ENCODE measurements around the gene PPP1R11. TPM values are rescaled to one million over a fixed set of nuclear protein-coding genes. Genes with fewer than 3 reads are reported as not detected.
"Not testable (repeated sequence)": the region's sequence is repeated elsewhere in the genome, so short reads cannot be mapped to it uniquely, and the experiment has no call there.

PPP1R11 gene
- total RNA-seq, 1 experiment from 2014 or later, result 43.5 TPM

DNA sequence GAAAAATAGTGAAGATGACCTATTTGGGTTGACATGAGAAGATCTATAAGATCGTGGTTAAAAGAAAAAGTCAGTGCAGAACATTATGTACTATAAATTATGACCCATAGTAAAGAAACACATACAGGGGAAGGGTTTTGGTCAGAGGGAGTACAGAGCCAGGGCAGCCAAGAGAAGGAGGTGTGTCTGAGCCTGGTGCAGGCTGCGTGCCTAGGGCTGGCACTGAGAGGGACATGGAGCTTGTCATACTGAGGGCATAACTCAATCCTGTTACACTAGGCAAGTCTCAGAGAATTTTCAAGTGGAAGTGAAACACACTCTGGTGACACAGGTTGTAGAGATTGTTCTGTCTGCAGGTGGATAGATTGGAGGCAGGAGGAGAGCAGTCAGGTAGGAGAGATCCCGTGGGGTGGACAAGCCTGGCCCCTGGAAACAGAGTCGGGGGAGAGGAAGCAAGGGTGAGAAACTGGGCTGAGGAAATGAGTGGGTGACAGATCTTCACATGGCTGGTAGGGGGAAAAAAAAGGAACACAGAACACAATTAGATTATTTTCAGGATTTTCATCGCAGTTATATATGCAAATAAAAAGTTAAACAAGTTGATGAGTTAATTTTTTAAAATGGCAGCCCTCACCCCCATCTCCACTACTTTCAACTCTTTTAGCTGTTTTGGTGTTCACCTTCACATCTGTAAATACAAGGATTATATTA, 27.1 kb downstream of the PPP1R11 start:
- no peak for DNase-seq (ENCODE audit: low read depth)

DNA sequence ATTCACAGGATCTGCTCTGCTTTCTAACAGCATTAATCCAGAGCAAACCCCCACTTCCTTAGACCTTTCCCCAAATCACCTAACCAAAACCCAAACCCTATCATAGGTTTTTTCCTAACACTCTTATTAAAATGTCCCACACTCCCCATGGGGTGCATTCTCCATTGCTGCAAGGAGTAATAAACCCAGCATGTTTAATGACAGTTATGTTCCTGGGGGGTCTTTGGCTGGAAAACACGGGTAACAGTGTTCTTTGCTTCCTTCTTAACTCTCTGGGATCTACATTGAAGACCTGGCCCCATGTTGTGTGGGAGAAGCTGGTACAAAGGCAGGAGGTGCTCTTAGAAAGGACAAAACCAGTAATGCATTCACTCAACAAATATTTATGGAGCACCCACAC, 29.8 kb downstream of the PPP1R11 start:
- DNase-seq (ENCODE audit: low read depth), result no peak

DNA sequence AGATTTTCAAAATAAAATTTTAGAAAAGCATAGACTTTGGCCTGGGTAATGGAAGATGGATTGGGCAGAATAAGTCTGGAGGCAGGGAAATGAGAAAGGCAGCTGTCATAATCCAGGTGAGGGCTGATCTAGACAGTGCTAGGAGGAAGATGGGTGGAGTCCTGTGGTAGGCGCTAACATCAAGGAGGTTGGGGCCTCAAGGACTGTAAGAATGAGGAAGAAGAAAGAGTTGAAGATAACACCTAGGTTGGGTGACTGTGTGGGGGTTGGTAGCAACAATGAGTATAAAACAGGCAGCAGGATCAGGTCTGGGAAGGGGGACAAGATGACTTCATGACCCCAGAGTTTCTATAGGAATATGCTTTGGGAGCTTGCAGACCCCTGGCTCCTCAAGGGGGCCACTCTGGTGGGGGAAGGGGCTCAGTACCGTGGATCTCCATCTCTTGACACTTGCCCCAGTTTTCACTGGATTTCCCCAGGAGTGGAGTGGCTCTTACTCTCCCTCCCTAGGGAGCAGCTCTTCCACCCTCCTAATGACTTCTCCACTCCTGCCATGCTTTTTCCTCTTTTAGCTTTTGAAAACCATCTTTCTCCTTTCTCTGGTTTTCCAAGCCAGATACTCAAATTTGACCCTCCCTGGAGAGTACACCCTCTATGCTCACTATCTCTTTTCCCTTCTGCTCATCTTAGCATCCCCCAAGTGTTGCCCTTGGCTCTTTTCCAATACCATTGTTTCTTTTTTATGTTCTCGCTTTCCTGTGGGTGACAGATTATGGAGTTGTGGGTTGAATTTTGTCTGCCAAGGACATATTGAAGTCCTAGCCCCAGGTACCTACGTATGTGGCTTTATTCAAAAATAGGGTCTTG, 31.1 kb downstream of the PPP1R11 start:
- DNase-seq (ENCODE audit: low read depth), result no peak

DNA sequence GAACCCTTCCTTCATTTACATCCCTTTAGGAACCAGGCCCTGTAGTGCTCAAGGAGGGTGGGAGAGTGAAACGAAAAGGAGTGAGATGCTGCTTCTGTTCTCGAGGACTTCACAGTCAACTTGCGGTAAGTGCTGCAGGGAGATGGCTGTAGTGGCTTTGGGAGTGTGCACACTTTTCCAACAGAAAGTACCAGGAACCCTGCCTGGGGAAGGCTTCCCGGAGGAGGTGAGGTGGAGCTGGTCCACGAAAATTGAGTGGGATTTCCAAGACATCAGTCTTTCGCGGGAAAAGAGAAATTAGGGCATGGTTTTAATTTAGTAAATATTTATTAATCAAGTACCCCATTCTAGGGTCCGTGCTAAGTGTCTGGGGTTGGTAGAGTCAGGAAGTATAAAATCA, 33.2 kb downstream of the PPP1R11 start:
- DNase-seq (ENCODE audit: low read depth), result no peak

DNA sequence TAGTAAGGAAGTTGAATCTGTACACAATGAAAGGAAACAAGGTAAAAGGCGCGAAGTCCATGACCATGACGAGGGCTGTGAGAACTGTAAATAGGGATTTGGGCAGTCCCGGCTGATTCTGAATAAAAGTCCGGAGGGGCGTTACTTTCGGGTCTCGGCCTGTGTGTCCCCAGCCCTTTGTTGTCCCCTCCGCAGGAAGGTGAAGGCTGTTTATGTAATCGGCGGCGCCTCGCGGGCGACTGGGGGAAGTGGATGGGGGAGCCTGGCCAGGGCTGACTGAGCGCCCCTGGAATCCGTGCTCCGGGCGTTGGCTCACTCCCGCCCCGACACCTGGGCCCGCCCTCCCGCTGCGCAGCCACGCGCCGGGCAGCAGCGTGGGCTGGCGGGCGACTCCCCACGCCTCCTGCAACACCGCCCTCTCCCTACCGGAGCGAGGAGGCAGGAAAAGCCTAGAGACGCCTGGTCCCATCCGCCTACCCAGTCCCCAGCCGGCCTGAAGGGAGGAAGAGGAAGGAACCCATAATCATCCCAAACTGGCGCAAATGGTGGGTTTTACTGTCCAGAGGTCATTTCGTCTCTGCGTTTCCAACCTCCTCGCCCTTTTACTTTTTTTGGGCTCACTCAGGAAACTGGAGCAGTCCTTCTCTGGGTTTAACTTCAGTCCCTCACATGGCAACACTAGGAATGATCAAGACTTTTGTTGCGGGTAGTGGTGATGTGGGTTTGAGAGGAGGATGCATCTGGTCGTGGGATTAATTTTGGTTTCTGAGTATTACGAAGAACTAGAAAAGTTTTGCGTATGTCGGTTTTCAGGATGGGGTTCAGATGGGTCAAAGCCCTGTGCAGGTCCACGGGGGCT, 33.8 kb downstream of the PPP1R11 start:
- DNase-seq (ENCODE audit: low read depth), result no peak

DNA sequence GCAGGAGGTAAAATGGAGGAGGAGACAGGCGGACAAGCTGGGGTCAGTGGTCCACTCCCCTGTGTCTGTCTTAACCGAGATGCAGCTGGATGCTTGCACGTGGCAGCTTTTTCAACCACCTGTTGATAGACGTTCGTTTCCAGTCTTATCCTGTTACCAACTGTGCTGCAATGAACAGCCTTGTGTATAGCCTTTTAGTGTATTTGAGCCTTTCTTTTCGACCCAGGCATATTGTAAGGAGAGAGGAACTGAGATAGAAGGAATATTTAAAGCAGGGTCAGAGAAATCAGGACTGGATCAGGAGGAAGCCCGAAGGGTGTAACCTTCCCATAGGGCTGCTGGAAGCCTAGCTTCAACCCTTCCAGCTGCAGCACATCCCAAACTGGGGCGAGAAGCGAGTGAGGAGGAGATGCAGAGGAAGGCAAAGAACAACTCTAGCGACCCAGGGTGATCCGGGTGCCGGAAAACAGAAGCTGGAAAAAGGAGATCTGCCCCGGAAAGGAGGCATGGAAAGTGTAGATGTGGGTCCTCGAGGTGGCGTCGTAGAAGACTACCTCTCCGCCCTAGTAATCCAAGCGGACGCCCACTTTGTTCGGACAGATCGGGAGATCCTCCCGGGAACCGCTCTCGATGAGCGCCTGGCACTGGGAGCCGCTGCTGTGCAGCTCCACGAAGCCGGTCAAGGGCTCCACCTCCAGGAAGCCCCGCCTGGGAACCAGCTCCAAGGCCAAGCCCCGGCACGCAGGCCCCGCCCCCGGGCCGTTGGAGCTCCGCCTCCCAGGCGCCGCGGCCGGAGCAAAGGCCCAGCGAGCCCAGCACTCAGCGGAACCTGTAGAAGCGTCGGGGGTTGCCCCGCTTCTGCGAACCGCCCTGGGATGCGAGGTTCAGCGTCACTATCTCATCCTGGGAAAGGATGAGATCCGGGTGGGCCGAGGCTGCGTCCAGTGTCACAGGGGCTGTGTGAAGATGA, 34.7 kb downstream of the PPP1R11 start:
- peak; percentile 75 for DNase-seq (ENCODE audit: low read depth)

DNA sequence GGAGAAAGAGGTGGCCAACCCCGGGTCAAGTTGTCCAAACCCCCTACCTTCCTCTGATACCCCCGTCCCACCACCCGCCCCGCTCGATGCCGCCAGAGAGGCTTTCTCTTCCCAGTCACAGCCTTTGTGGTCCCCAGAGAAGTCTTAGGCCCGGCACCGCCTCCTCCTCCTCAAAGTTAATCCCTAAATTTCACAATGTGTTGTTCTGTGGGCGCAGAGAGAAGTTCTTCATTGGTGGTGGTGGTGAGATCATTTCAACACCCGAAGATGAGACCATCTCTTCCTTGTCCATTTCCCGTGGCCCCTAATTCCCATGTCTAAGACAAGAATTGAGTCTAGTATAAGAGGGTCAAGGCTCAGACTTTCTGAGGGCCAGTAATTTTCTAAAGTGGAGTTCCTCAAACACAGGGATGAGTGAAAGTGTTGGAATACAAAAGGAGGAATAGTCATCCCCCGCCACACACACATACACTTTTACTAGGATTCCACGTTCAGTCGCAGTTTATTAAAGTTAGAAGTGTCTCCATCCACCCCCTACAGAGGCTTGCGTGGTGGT, 35.5 kb downstream of the PPP1R11 start:
- DNase-seq (ENCODE audit: low read depth), result no peak

DNA sequence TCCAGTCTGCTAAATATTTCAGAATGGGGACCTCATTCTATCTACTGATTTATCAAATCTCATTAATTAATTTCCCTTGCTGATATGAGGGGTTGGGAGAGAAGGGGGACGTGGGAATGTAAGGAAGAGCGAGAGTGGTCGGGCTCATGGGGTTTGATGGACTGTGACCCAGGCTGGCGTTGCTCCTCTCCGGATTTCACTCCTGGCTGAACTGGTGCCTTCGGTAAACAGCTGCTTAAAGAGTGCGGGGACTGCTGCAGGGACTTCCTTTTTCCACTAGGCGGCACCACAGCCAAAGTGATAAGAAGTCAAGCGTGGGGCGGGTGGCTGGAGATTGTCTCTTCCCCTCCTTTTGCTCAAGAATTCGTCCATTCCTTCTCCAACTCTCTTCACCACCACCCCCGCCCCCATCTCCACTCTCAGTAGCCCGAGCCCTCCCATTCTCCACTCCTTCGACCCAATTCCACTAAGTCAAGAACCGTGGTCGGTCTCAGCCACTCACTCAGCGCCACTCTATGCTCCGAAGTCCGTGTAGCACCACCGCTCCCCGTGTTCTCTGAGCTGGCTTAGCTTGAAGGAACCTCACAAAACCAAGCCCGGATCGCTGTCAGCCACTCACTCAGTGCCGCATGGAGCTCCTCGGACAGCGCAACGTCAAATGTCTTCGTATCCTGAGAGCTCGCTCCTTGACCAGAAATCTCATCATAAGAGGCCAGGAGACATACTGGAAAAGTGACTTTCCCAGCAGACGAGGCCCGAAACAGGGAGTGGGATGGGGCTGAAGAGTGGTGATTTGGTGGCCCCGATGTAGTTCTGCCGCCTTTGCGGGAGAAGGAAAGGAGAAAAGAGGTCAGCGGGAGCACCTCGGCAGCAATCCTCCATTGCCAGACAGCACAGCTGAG, 36.2 kb downstream of the PPP1R11 start:
- DNase-seq (ENCODE audit: low read depth), result peak; percentile 76

DNA sequence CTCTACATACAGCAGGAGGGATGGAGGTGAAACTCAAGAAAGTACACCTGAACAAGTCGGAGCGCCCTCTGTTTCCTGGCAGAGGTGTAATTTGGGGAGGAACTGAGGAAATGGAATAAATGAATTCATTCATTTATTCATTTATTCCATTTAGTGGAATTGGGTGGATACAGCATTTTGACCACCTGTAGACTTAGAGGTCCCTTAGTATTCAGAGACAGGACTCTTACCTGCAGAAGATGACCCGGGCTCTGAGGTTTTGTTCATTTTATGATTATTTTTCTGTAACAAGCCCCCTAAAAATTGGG, 36.8 kb downstream of the PPP1R11 start:
- no peak for DNase-seq (ENCODE audit: low read depth)

DNA sequence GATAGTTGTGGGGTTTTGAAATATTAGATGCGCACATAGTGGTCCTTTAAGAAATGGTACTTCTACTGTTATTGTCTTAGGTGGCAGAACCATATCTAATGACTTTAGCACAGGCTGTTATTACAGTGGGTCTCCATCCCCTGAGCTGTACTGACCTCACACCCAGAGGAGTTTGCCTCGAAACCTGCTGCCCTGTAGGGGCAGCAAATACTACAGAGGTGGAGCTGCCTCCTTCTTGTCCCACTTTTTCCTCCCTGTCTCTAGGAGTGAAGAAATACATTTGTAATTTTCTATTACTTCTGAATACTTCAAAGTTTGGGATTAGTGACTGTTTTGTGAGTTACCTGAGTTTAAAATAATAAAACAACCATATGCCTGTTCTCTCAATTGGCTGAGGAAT, 37.7 kb downstream of the PPP1R11 start:
- no peak for DNase-seq (ENCODE audit: low read depth)

DNA sequence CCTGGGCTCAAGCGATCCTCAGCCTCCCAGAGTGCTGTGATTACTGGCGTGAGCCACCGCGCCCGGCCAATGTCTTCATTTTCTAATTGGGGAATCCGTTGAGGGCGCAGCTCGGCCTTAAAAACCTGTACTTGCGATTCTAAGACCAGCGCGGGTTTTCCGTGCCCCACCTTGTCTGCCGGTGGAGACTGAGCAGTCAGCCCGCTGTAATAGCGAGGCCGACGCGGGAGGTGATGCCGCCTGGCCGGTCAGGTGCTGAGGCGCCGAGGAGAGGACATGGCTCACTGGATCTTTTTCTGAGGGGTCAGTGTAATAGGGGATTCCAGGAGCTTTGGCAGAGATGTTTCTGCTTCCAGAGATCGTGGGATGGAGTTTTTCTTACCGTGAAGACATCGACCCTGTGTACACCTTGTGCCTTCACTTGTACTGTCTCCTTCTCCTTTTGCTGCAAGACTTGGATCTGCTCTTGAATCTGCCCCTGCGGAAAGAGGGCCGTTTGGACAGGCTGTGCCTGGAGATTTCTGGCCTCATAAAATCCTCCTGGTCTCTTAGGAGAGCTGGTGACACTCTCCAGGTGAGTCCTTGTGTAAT, 44.4 kb downstream of the PPP1R11 start:
- DNase-seq (ENCODE audit: low read depth), result no peak

DNA sequence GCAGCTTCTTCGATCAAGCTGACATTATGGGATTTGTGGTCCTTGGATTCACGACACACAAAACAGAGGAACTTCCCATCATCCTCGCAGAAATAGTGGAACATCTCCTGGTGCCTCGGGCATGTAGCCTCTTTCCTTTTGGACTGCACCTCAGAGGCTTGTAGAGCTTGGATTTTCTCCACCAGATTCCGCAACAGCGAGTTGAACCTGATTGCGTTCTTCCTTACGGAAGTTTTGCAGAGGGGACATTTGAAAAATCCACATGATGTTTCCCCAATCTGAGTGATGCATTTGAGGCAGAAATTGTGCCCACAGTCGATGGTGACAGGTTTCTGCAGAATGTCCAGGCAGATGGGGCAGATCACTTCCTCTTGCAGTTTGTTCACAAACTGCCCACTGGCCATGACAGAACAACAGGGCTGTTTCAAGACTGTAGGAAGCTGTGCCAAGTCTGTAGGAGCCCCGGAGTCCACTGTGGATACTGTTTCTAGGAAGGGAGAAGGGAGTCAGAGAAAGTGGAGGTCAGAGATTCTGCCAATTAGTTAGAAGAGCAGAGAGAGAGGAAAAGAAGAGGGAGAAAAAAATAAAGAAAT, 45.5 kb downstream of the PPP1R11 start:
- no peak for DNase-seq (ENCODE audit: low read depth)

DNA sequence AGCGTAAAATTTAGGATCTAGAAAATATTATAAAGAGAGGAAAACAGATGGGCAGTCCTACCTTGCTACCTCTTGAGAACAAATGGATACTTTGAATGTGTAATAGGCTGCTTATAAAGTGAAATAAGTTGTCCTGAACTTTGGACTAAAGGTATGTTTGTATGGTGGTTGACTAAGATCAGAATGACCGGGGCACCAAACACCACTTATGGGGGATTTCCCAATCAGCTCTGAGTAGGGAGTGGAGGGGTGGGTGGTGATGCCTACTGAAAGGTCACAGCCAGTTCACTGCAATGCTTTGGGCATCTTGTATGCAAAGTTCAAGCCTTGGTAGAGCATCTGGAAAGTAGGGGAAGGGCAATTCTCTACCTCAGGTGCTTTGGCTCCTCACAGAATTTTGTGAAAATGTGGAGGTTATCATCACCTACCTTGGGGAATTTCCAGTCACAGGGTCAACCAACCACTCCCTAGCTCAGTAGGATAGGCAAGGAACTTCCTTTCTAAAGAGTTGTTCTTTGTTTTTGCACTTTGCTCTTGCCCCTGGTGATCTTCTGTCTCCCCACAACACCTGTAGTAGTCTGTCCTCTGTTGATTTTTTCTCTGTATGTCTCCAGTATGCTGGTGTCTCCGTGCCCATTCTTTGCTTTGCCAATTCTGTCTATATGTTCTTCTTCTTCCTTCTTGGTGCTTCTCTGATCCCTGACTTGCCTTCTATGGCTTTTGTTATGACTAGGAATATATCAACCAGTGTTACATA, 46.2 kb downstream of the PPP1R11 start, which contains the start of gene TRIM31:
Gene TRIM31, minus strand, starts transcription at position 88 of the 757 bp plus-strand sequence. CDS start 285 bp downstream, outside the sequence.
- DNase-seq (ENCODE audit: low read depth), result no peak

DNA sequence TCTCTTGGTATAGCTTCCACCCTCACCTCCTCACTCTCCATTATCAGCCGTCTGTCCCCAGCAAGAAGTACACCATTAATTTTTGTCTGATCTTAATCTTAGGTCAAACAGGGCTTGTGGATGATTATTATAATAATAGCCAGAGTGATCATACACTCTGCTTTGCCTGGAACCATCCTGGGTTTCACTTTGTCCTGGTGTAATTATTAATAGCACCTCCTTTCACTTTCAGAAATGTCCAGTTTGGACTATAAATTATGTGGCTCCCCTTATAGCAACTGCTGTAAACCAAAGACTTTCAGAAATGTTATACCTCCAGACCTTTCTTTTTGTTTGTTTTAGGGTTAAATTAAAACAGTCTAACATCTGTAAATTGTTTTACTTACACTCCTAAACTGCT, 46.8 kb downstream of the PPP1R11 start:
- DNase-seq (ENCODE audit: low read depth), result no peak

DNA sequence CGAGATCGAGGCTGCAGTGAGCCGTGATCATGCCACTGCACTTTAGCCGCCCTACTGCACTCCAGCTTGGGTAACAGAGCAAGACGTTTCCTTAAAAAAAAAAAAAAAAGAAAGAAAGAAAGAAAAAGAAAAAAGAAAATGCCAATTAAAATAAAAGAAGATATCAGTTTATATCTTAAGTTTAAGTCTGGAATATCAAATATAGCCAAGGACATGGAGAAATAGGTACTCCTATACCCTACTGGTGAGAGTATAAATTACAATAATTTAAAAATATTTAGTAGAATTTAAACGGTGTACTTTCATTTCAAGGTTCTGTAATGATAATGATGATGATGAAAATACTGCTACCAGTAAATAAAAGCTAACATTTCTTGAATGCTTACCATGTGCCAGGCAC, 49.7 kb downstream of the PPP1R11 start:
- DNase-seq (ENCODE audit: low read depth), result no peak

DNA sequence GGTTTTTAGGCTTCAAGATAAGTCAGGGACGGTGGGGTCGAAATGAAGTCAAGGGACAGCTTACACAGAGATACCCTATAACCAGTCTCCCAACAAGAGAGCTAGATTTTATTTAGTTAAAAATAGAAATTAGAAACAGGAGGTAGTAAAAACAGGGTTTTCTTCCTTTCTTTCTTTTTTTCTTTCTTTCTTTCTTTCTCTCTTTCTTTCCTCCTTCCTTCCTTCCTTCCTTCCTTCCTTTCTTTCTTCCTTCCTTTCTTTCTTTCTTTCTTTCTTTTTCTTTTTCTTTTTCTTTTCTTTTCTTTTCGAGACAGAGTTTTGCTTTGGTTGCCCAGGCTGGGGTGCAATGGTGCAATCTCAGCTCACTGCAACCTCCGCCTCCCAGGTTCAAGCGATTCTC, 51.7 kb downstream of the PPP1R11 start:
- not testable (repeated sequence) for DNase-seq (ENCODE audit: low read depth)
